Astrocyte (in vitro differentiated cells and primary cell): ENCODE measurements around the gene GPR63.

Experiments
- EZH2 ChIP-seq: IDR thresholded peaks from 2 replicates; pipeline ENCODE4 v1.6.1; 2012; ENCODE audit warnings: mild to moderate bottlenecking, low read length, inconsistent platforms; ENCODE audit not compliant: insufficient read depth
- TF ChIP-seq, protein P1 (sequence below): IDR thresholded peaks from 2 replicates; pipeline ENCODE4 v1.5.1; 2011; ENCODE audit warnings: low read depth, mild to moderate bottlenecking, inconsistent platforms, low read length, moderate library complexity; ENCODE audit not compliant: insufficient read depth

DNA sequence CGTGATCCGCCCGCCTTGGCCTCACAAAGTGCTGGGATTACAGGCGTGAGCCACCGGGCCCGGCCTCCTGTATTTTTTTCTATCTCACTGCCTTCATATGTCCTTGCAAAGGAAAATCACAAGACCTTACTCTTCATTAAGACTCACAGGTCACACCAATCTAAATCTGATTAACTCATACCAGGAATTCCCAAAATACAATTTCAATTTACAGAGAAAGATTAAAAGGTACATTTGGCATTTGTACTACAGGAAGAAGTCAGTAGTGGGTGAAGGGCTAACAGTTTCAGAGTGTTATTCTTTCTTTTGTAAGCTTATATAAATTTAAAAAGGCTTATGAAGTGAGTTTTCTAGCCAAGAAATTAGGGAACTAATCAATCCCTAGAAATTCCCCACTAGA lies 87.4 kb downstream of the GPR63 start:
- TF ChIP-seq, protein P1, sequence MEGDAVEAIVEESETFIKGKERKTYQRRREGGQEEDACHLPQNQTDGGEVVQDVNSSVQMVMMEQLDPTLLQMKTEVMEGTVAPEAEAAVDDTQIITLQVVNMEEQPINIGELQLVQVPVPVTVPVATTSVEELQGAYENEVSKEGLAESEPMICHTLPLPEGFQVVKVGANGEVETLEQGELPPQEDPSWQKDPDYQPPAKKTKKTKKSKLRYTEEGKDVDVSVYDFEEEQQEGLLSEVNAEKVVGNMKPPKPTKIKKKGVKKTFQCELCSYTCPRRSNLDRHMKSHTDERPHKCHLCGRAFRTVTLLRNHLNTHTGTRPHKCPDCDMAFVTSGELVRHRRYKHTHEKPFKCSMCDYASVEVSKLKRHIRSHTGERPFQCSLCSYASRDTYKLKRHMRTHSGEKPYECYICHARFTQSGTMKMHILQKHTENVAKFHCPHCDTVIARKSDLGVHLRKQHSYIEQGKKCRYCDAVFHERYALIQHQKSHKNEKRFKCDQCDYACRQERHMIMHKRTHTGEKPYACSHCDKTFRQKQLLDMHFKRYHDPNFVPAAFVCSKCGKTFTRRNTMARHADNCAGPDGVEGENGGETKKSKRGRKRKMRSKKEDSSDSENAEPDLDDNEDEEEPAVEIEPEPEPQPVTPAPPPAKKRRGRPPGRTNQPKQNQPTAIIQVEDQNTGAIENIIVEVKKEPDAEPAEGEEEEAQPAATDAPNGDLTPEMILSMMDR, result no peak
- TF ChIP-seq EZH2, result no peak
